ENCODE measurements around the gene PLPPR2. TPM values are rescaled to one million over a fixed set of nuclear protein-coding genes. Genes with fewer than 3 reads are reported as not detected.

Gene PLPPR2
- total and polyA plus RNA-seq, 12 donors = 4.1 to 19.8 (median 10.6) TPM

DNA sequence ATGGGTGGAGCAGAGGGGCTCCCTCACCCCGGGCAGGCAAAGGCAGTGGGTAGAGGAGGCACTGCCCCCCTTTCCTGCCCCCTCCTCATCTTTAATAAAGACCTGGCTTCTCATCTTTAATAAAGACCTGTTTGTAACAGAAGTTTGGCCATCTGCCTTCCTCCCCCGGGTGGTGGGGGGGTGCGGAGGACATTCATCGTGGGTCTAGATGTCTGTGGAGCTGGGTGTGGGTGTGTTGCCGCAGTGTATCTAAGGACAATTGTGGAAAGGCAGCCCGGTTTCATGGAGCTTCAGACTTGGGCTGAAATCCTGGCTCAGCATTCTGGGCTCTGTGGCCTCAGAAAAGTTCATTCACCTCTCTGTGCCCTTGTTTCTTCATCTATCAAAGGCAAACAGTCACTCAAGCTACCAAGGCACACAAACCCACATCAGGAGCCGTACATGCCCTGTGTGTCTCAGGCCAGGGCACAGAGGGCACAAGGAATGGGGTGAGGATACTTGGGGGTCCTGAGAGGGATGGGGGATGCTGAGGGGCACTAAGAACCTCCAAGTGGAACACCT, 10.4 kb downstream of the PLPPR2 start:
- intact Hi-C loops (cut with DNase I) = no loop called here
- peaks cover 0 to 73% (median 4%) of the 10 kb centered on the region in 9 donors for H3K36me3 ChIP-seq
- TF ChIP-seq CTCF (IDR thresholded peaks at IDR 0.05) = no peak
- peak overlapping the region in 2 of 10 donors; percentile 35 to 36 for H3K27ac ChIP-seq
- no peaks in the 10 kb centered on the region for H3K9me3 ChIP-seq
- no peaks in the 10 kb centered on the region for H3K27me3 ChIP-seq
- peaks cover 0 to 9% (median 0%) of the 10 kb centered on the region in 9 donors for H3K4me1 ChIP-seq
- WGBS, 2 donors = 66 to 78% methylated on average over 7 of the region's 7 CpGs
- ATAC-seq (no peak), DNase-seq (no peak)
- no peak overlapping the region for H3K4me3 ChIP-seq

DNA sequence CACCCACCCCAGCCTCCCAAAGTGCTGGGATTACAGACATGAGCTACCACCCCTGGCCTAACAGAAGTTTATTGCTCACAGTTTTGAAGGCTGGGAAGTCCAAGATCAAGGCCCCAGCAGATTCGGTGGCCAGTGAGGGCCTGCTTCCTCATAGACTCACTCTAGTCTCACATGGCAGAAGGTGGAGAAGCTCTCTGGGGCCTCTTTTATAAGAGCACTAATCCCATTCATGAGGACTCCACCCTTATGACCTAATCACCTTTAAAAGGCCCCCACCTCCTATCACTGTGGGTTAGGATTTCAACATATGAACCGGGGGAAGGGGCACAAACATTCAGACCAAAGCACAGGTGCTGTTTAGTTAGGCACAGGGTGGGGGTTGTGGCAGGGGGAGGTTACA, 12.3 kb downstream of the PLPPR2 start:
- Histone ChIP-seq H3K9me3 (no peaks in the 10 kb centered on the region), H3K4me3 (no peak overlapping the region), H3K4me1 (peaks cover 0 to 5% (median 0%) of the 10 kb centered on the region in 9 donors), H3K36me3 (peaks cover 0 to 60% (median 0%) of the 10 kb centered on the region in 9 donors), H3K27ac (no peak overlapping the region), H3K27me3 (no peaks in the 10 kb centered on the region)
- intact Hi-C loops (cut with DNase I) = no loop called here
- WGBS, 2 donors = 83 to 91% methylated on average over 2 of the region's 2 CpGs
- no peak for TF ChIP-seq CTCF (IDR thresholded peaks at IDR 0.05)
- DNase-seq = no peak
- ATAC-seq = no peak

GRCh38 chr19:11370744-11371143, 15.5 kb downstream of the PLPPR2 start:
- DNase-seq (no peak), ATAC-seq (no peak)
- Histone ChIP-seq H3K4me1 (peaks cover 0 to 14% (median 12%) of the 10 kb centered on the region in 9 donors), H3K36me3 (peaks cover 0 to 30% (median 0%) of the 10 kb centered on the region in 9 donors), H3K9me3 (no peaks in the 10 kb centered on the region), H3K27me3 (no peaks in the 10 kb centered on the region), H3K4me3 (no peak overlapping the region), H3K27ac (no peak overlapping the region)
- intact Hi-C loops (cut with DNase I) = loop anchor here in 2 of 10 donors (5.0 to 10.0 kb wide), 3 partner anchors 33 to 224 kb away; partner anchors contain the start of genes RAB3D (in 1 of the 2), TSPAN16 (in 1 of the 2) and ZNF627 (in 1 of the 2)
- 86 to 95% methylated on average over 2 of the region's 2 CpGs for WGBS, 2 donors
- no peak for TF ChIP-seq CTCF (IDR thresholded peaks at IDR 0.05)

GRCh38 chr19:11373166-11373884, 18.1 kb downstream of the PLPPR2 start:
- WGBS, 2 donors = 46 to 50% methylated on average over 10 of the region's 10 CpGs

More at GRCh38 chr19:11373166-11373884, 18.1 kb downstream of the PLPPR2 start:
- no peak overlapping the region for H3K4me3 ChIP-seq
- no peak for TF ChIP-seq CTCF (IDR thresholded peaks at IDR 0.05)
- H3K9me3 ChIP-seq = no peaks in the 10 kb centered on the region
- H3K4me1 ChIP-seq = peaks cover 3 to 39% (median 30%) of the 10 kb centered on the region in 9 donors
- no peak for ATAC-seq
- DNase-seq = no peak
- intact Hi-C loops (cut with DNase I) = loop anchor here in 2 of 10 donors (5.0 to 10.0 kb wide), 3 partner anchors 36 to 221 kb away; partner anchors contain the start of genes RAB3D (in 1 of the 2), TSPAN16 (in 1 of the 2) and ZNF627 (in 1 of the 2)
- no peak overlapping the region for H3K27ac ChIP-seq
- H3K27me3 ChIP-seq = no peaks in the 10 kb centered on the region
- peaks cover 0 to 21% (median 0%) of the 10 kb centered on the region in 9 donors for H3K36me3 ChIP-seq
